ENCODE results near the gene TMEM132D. TPM values are rescaled to one million over a fixed set of nuclear protein-coding genes. Genes with fewer than 3 reads are reported as not detected.

TMEM132D gene
- total RNA-seq, 4 donors from 2014 or later = 0.35 TPM; not detected in 3

DNA sequence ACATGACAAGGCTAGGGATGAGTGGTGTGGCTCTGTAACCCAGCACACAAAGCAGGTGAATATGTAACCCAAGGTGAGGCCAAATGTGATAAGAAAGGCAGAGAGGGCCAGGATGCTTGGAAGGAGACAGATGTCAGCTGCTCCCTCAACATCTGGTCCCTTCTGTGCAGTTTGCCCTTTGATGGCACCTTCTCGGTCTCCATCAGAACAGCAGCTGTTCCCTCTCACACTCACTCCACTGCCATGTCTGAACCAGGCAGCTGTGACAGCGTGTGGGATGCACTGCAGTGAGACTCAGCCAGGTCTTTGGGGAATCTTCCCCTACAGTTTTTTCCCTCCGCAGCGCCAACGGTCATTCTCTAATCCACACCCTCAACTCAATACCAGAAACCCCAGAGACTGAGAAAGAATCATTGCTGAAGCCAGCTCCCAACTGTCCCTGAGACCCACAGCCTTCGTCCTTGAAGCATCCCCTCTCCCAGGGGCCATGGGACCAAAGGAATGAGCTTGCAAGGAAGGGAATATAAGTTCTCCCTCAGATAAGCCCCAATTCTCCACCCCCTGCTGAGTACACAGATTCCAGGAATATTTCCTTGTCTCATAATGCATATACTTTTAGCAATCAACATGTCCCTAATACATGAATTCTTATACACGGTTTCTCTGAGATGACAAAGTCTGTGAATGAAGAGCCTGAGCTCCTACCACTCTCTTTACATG, 820.5 kb downstream of the TMEM132D start:
- intact Hi-C loops (cut with DNase I; ENCODE audit: low total_unique reads) = no loop called here
- Histone ChIP-seq H3K36me3 (no peaks in the 10 kb centered on the region), H3K9me3 (no peaks in the 10 kb centered on the region), H3K4me1 (no peaks in the 10 kb centered on the region), H3K27me3 (no peaks in the 10 kb centered on the region), H3K27ac (no peak overlapping the region), H3K4me3 (no peak overlapping the region)
- no peak for DNase-seq
- TF ChIP-seq POLR2A (IDR thresholded peaks at IDR 0.05) = no peak
- TF ChIP-seq, protein P1, sequence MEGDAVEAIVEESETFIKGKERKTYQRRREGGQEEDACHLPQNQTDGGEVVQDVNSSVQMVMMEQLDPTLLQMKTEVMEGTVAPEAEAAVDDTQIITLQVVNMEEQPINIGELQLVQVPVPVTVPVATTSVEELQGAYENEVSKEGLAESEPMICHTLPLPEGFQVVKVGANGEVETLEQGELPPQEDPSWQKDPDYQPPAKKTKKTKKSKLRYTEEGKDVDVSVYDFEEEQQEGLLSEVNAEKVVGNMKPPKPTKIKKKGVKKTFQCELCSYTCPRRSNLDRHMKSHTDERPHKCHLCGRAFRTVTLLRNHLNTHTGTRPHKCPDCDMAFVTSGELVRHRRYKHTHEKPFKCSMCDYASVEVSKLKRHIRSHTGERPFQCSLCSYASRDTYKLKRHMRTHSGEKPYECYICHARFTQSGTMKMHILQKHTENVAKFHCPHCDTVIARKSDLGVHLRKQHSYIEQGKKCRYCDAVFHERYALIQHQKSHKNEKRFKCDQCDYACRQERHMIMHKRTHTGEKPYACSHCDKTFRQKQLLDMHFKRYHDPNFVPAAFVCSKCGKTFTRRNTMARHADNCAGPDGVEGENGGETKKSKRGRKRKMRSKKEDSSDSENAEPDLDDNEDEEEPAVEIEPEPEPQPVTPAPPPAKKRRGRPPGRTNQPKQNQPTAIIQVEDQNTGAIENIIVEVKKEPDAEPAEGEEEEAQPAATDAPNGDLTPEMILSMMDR (IDR thresholded peaks at IDR 0.05) = no peak

DNA sequence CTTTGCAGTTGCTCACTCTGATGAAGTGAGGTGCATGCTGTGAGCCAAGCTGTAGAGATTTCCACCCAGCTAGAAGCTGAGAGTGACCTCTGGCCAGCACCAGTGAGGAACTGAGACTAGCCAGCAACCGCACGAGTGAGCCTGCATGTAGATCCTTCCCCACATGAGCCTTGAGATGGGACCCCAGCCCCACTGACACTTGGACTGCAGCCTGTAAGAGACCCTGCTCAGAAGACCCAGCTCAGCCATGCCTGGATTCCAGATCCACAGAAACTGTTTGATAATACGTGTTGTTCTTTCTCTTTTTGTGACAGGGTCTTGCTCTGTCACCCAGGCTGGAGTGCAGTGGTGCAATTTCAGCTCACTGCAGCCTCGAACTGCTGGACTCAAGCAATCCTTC, 821.4 kb downstream of the TMEM132D start:
- intact Hi-C loops (cut with DNase I; ENCODE audit: low total_unique reads) = no loop called here
- no peak for DNase-seq
- no peak for TF ChIP-seq POLR2A (IDR thresholded peaks at IDR 0.05)
- TF ChIP-seq, protein P1 (IDR thresholded peaks at IDR 0.05) = no peak
- Histone ChIP-seq H3K4me1 (no peaks in the 10 kb centered on the region), H3K4me3 (no peak overlapping the region), H3K27ac (no peak overlapping the region), H3K27me3 (no peaks in the 10 kb centered on the region), H3K9me3 (no peaks in the 10 kb centered on the region), H3K36me3 (no peaks in the 10 kb centered on the region)

DNA sequence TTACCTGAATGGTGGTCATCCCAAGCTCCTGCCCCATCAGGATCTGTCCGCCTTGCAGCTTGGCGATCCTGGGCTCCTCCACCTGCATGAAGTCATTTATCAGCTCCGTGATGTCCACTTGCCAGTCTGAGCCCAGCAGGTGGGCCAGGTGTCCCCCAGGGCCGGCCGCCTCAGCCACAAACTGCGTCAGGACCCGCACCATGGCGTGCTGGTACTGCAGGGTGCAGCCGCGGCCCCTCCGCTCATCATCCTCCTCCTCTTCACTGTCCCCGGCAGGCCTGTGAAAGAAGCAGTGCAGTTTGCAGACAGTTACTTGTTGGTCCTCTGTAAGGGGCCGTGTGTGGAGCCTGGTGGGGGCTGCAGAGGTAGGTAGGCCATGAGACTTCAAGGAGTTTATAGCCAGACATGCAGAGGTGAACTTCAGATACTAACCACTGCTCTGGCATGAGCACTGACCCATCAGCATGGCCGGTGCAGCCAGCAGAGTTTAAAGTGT, 822.0 kb downstream of the TMEM132D start:
- intact Hi-C loops (cut with DNase I; ENCODE audit: low total_unique reads) = no loop called here
- no peaks in the 10 kb centered on the region for H3K27me3 ChIP-seq
- no peak overlapping the region for H3K27ac ChIP-seq
- DNase-seq = no peak
- no peak for TF ChIP-seq POLR2A (IDR thresholded peaks at IDR 0.05)
- TF ChIP-seq, protein P1 (IDR thresholded peaks at IDR 0.05) = no peak
- H3K9me3 ChIP-seq = no peaks in the 10 kb centered on the region
- no peak overlapping the region for H3K4me3 ChIP-seq
- no peaks in the 10 kb centered on the region for H3K4me1 ChIP-seq
- no peaks in the 10 kb centered on the region for H3K36me3 ChIP-seq

DNA sequence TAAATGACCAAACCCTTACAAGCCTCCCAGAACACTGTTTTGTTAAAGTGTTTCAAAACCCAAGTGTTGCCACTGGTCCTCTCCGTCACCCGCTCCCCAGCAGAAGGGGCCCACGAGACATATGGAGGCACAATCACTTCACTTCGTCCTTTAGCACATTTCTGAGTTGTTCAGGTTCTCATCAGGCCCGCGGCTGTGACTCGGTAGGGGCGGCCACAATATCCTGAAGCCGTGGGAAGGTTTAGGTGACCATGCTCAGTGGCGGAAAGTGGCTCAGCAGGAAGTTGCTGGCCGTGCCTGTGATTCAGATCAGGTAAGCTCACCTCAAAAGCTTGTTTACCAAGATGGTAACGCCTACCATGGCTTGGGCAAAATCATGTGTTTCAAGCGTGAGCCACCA, 823.0 kb downstream of the TMEM132D start:
- no peak overlapping the region for H3K27ac ChIP-seq
- H3K9me3 ChIP-seq = no peaks in the 10 kb centered on the region
- H3K27me3 ChIP-seq = no peaks in the 10 kb centered on the region
- TF ChIP-seq POLR2A (IDR thresholded peaks at IDR 0.05) = no peak
- TF ChIP-seq, protein P1 (IDR thresholded peaks at IDR 0.05) = no peak
- H3K4me1 ChIP-seq = no peaks in the 10 kb centered on the region
- intact Hi-C loops (cut with DNase I; ENCODE audit: low total_unique reads) = no loop called here
- DNase-seq = no peak
- H3K36me3 ChIP-seq = no peaks in the 10 kb centered on the region
- no peak overlapping the region for H3K4me3 ChIP-seq

DNA sequence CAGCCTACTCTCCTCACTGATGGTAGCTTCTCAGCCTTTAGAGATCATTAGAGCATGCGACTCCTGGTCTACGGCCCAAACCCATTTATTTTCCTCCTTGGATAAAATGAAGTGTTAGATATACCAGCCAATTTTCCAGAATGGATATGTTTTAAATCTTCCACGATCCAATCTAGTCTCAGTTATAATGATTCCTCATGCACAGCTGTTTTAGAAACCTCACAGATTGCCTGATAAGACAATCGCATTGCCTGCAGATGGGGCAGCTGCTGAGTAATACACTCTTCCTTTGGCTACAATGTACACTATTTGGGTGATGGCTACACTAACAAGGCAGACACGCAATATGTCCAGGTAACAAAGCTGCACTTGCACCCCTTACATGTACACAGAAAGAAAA, 823.4 kb downstream of the TMEM132D start:
- no peak for DNase-seq
- Histone ChIP-seq H3K27ac (no peak overlapping the region), H3K4me3 (no peak overlapping the region), H3K27me3 (no peaks in the 10 kb centered on the region), H3K4me1 (no peaks in the 10 kb centered on the region), H3K36me3 (no peaks in the 10 kb centered on the region), H3K9me3 (no peaks in the 10 kb centered on the region)
- no peak for TF ChIP-seq POLR2A (IDR thresholded peaks at IDR 0.05)
- TF ChIP-seq, protein P1 (IDR thresholded peaks at IDR 0.05) = no peak
- intact Hi-C loops (cut with DNase I; ENCODE audit: low total_unique reads) = no loop called here
